Esophagus muscularis mucosa (tissue), 3 donors: Measurements from ENCODE around the gene SLC16A14.

Experiments
- CTCF ChIP-seq, 3 experiments: fragments of 200-600 bp in 2 of 3; fragments of 450-650 bp in 1 of 3; sonication (generic) in 2 of 3; IDR thresholded peaks; one replicate each; pipeline ENCODE4 v1.5.1; 2017 to 2019; ENCODE audit warnings: antibody characterized with exemption in 3 of 3, mild to moderate bottlenecking in 2 of 3, moderate library complexity in 1 of 3
- POLR2AphosphoS5 ChIP-seq, 2 donors: sonication (generic); formaldehyde crosslinking; IDR thresholded peaks; one replicate each; pipeline ENCODE4 v1.6.1; 2017; ENCODE audit warnings: antibody characterized with exemption in 2 of 2

GRCh38 chr2:230085201-230085600 is 16.5 kb upstream of the SLC16A14 start:
- TF ChIP-seq CTCF (IDR thresholded peaks at IDR 0.05): no peak
- TF ChIP-seq POLR2AphosphoS5 (IDR thresholded peaks at IDR 0.05): no peak
